PFSK-1 (cell line): ENCODE data around the gene NLRC3.

Source experiments
- POLR2AphosphoS5 ChIP-seq: IDR thresholded peaks from 2 replicates; pipeline ENCODE4 v1.6.1; 2012; ENCODE audit warnings: low read depth, mild to moderate bottlenecking, control low read depth, low read length, moderate library complexity
- TAF1 ChIP-seq: IDR thresholded peaks from 2 replicates; pipeline ENCODE4 v1.6.1; 2012; ENCODE audit warnings: low read length, control low read depth, borderline replicate concordance; ENCODE audit not compliant: insufficient read depth

DNA sequence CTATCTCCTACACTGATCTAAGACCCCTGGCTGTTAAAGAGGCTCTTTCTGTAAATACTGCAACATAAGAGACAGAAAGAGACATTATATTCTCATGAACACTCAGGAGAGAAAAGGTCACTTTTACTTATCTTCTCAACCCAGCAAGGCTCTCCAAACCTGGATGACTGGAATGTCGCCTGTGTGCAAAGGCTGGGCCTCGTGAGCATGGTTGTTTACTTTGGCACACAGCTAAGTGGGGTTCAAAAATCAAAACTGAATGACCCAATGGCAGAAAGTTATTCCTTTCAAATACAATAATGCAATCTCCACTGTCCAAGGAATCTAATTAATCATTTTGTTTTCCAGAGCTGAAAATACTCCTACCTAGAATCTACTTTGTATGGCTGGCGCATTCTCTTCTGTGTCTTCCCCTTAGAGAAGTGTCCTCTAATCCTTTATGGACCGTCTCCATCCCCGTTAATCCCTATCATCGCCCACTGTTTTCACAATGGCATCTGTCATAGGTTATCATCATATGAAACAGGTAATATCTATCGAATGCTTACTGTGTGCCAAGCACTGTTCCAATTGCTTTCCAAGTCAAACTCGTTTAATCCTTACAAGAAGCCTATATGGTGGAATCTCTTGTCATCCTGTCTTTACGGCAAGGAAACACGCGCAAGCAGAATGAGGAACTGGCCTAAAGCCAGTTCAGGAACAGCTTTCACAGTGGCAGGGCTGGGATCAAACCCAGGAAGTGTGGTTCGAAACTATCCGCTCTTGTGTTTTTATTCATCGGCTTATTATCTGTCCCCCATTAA lies 32.9 kb upstream of the NLRC3 start:
- TF ChIP-seq POLR2AphosphoS5 (no peak), TAF1 (no peak)
